ENCODE results near the gene PHF13.

The PHF13 gene

GRCh38 chr1:6601923-6602668, 11.4 kb upstream of the PHF13 start:
- no peak for DNase-seq (ENCODE audit: low read depth in 2 of 2)

- DNase-seq (ENCODE audit: low read depth in 2 of 2), result peak; percentile 64 to 70
Observed at GRCh38 chr1:6602669-6603237, 10.8 kb upstream of the PHF13 start, which contains the start of gene KLHL21. Gene KLHL21, minus strand, starts transcription at chr1:6602869. Its CDS starts 52 bp downstream, at chr1:6602817.

- peak in 1 of 2 experiments; percentile 55 for DNase-seq (ENCODE audit: low read depth in 2 of 2)
Observed at GRCh38 chr1:6603238-6603914, 10.2 kb upstream of the PHF13 start.

GRCh38 chr1:6603915-6604558, 9.5 kb upstream of the PHF13 start:
- DNase-seq (ENCODE audit: low read depth in 2 of 2), result peak; percentile 61 to 67

- DNase-seq (ENCODE audit: low read depth in 2 of 2), result no peak
Observed at GRCh38 chr1:6612641-6613360, 730 bp upstream of the PHF13 start.

GRCh38 chr1:6614019-6614928, 743 bp downstream of the PHF13 start:
- DNase-seq (ENCODE audit: low read depth in 2 of 2), result no peak

GRCh38 chr1:6614929-6615785, 1.6 kb downstream of the PHF13 start:
- no peak for DNase-seq (ENCODE audit: low read depth in 2 of 2)

- no peak for DNase-seq (ENCODE audit: low read depth in 2 of 2)
Observed at GRCh38 chr1:6619045-6619444, 5.5 kb downstream of the PHF13 start.

- DNase-seq (ENCODE audit: low read depth in 2 of 2), result no peak
Observed at GRCh38 chr1:6621429-6622391, 8.2 kb downstream of the PHF13 start.

GRCh38 chr1:6622396-6623152, 9.0 kb downstream of the PHF13 start:
- no peak for DNase-seq (ENCODE audit: low read depth in 2 of 2)

- no peak for DNase-seq (ENCODE audit: low read depth in 2 of 2)
Observed at GRCh38 chr1:6623269-6623965, 9.9 kb downstream of the PHF13 start.

GRCh38 chr1:6624710-6625583, 11.4 kb downstream of the PHF13 start, which contains the start of gene THAP3:
Gene THAP3, plus strand, starts transcription at chr1:6624868. Its CDS starts 351 bp downstream, at chr1:6625219.
- peak; percentile 59 to 60 for DNase-seq (ENCODE audit: low read depth in 2 of 2)

GRCh38 chr1:6625584-6626149, 12.1 kb downstream of the PHF13 start:
- peak in 1 of 2 experiments; percentile 32 for DNase-seq (ENCODE audit: low read depth in 2 of 2)

GRCh38 chr1:6627031-6627430, 13.5 kb downstream of the PHF13 start:
- DNase-seq (ENCODE audit: low read depth in 2 of 2), result no peak

- no peak for DNase-seq (ENCODE audit: low read depth in 2 of 2)
Observed at GRCh38 chr1:6627841-6628545, 14.5 kb downstream of the PHF13 start.
